CD14-positive monocyte (primary cell): ENCODE results near the gene RPS15. TPM values are rescaled to one million over a fixed set of nuclear protein-coding genes. Genes with fewer than 3 reads are reported as not detected.

ENCODE experiments used
- DNase-seq, 3 donors: peaks; one replicate each; pipeline ENCODE4 v3.0.0-alpha.2; 2011 to 2022
- H2AFZ ChIP-seq: 2 replicates; pipeline ENCODE4 v1.6.0; 2012; ENCODE audit warnings: mild to moderate bottlenecking, low read depth, low read length, inconsistent platforms; ENCODE audit not compliant: insufficient read depth, poor library complexity, severe bottlenecking
- H3K27ac ChIP-seq, 2 donors: 1 replicate in 1 of 2; 2 replicates in 1 of 2; pipeline ENCODE4 v1.5.1; 2012 to 2013; ENCODE audit warnings: low read length in 2 of 2, control low read depth in 1 of 2, inconsistent platforms in 1 of 2, low read depth in 1 of 2, mild to moderate bottlenecking in 1 of 2
- H3K27me3 ChIP-seq, 2 donors: one replicate each; pipeline versions ENCODE4 v1.6.0 to v1.6.1; 2011 to 2013; ENCODE audit warnings: low read length in 2 of 2; ENCODE audit not compliant: control insufficient read depth in 2 of 2, insufficient read depth in 2 of 2
- H3K36me3 ChIP-seq, 2 donors: replicated peaks in 1 of 2; 1 replicate in 1 of 2; 2 replicates in 1 of 2; pipeline versions ENCODE4 v1.5.1 to v1.6.1; 2012 to 2013; ENCODE audit warnings: low read length in 2 of 2, control low read depth in 1 of 2, inconsistent platforms in 1 of 2, mild to moderate bottlenecking in 1 of 2; ENCODE audit not compliant: insufficient read depth in 2 of 2, control insufficient read depth in 1 of 2
- H3K4me1 ChIP-seq, 2 donors: 1 replicate in 1 of 2; 2 replicates in 1 of 2; pipeline versions ENCODE4 v1.5.1 to v1.6.1; 2012 to 2013; ENCODE audit warnings: low read length in 2 of 2, control low read depth in 1 of 2, inconsistent platforms in 1 of 2, mild to moderate bottlenecking in 1 of 2, moderate library complexity in 1 of 2; ENCODE audit not compliant: insufficient read depth in 2 of 2, control insufficient read depth in 1 of 2
- H3K4me2 ChIP-seq: replicated peaks from 2 replicates; pipeline ENCODE3; 2012; ENCODE audit warnings: low read length, moderate library complexity, mild to moderate bottlenecking; ENCODE audit not compliant: poor library complexity, severe bottlenecking; ENCODE audit errors: extremely low read depth
- H3K4me3 ChIP-seq, 3 experiments: fragments of 200-600 bp in 1 of 3; sonication (generic) in 1 of 3; replicated peaks in 1 of 3; 1 replicate in 2 of 3; 2 replicates in 1 of 3; pipeline ENCODE4 v1.5.1; 2011 to 2013; ENCODE audit warnings: low read length in 3 of 3, mild to moderate bottlenecking in 3 of 3, control low read depth in 2 of 3, low read depth in 2 of 3, inconsistent platforms in 1 of 3, moderate library complexity in 1 of 3
- H3K79me2 ChIP-seq: 2 replicates; pipeline ENCODE4 v1.6.0; 2012; ENCODE audit warnings: mild to moderate bottlenecking, control low read depth, inconsistent platforms, low read length, moderate library complexity; ENCODE audit not compliant: insufficient read depth
- H3K9ac ChIP-seq: 2 replicates; pipeline ENCODE4 v1.6.0; 2017; ENCODE audit warnings: low read length, mild to moderate bottlenecking; ENCODE audit not compliant: insufficient read depth, poor library complexity, severe bottlenecking
- H3K9me3 ChIP-seq, 2 donors: replicated peaks in 1 of 2; 1 replicate in 1 of 2; 2 replicates in 1 of 2; pipeline versions ENCODE4 v1.5.1 to v1.6.1; 2012 to 2013; ENCODE audit warnings: low read length in 2 of 2, control low read depth in 1 of 2; ENCODE audit not compliant: control insufficient read depth in 1 of 2, insufficient read depth in 1 of 2
- H4K20me1 ChIP-seq: 2 replicates; pipeline ENCODE4 v1.6.0; 2012; ENCODE audit warnings: mild to moderate bottlenecking, low read length, control low read depth, moderate library complexity; ENCODE audit not compliant: insufficient read depth
- H3K27ac Mint-ChIP-seq, 7 donors: one replicate each; pipeline ENCODE4 v1.8.0; 2020; ENCODE audit warnings: mild to moderate bottlenecking in 7 of 7, mixed read lengths in 7 of 7, moderate library complexity in 6 of 7, inconsistent platforms in 2 of 7
- H3K27me3 Mint-ChIP-seq, 3 donors: one replicate each; pipeline ENCODE4 v1.8.0; 2021 to 2022; ENCODE audit warnings: low read depth in 3 of 3, mild to moderate bottlenecking in 3 of 3, mixed read lengths in 3 of 3, moderate library complexity in 3 of 3, inconsistent platforms in 1 of 3
- H3K36me3 Mint-ChIP-seq, 2 donors: one replicate each; pipeline ENCODE4 v1.8.0; 2020; ENCODE audit warnings: mixed read lengths in 2 of 2, inconsistent platforms in 1 of 2, mild to moderate bottlenecking in 1 of 2
- H3K4me1 Mint-ChIP-seq: one replicate; pipeline ENCODE4 v1.8.0; 2020; ENCODE audit warnings: mild to moderate bottlenecking, mixed read lengths
- H3K4me3 Mint-ChIP-seq, 2 donors: one replicate each; pipeline ENCODE4 v1.8.0; 2020; ENCODE audit warnings: mild to moderate bottlenecking in 2 of 2, mixed read lengths in 2 of 2, moderate library complexity in 1 of 2
- H3K9me3 Mint-ChIP-seq, 7 donors: one replicate each; pipeline ENCODE4 v1.8.0; 2020 to 2022; ENCODE audit warnings: mixed read lengths in 7 of 7, mild to moderate bottlenecking in 6 of 7, moderate library complexity in 6 of 7, inconsistent platforms in 2 of 7
- CTCF ChIP-seq: fragments of 200-600 bp; IDR thresholded peaks from one replicate; pipeline ENCODE4 v1.8.0; 2022; ENCODE audit warnings: antibody characterized with exemption, mild to moderate bottlenecking
- WGBS: methylation state at CpG from one replicate; pipeline ENCODE4 v1.1.5; 2013; ENCODE audit warnings: missing lambda C conversion rate; ENCODE audit not compliant: insufficient coverage; 5-methylcytosine and 5-hydroxymethylcytosine counted together
- intact Hi-C, 2 donors: fragments of 100-400 bp; cut with micrococcal nuclease; formaldehyde crosslinking; loops; one replicate each; pipeline versions ENCODE4 v1.15.0 to v1.15.1; 2023
- polyA plus RNA-seq, 3 donors: library from polyadenylated mRNA; depleted of rRNA in 1 of 3; unstranded in 2 of 3; stranded (reverse) in 1 of 3; fragments of 300-500 nt in 2 of 3; fragments of >200 nt in 1 of 3; fragmentation: Illumina TruSeq in 2 of 3; gene quantifications; 1 replicate in 2 of 3; 2 replicates in 1 of 3; pipeline ENCODE4 v1.2.3, GENCODE V29; 2012 to 2021

RPS15 gene
- polyA plus RNA-seq, 3 donors: 1,318 to 3,451 (median 1,526) TPM

DNA sequence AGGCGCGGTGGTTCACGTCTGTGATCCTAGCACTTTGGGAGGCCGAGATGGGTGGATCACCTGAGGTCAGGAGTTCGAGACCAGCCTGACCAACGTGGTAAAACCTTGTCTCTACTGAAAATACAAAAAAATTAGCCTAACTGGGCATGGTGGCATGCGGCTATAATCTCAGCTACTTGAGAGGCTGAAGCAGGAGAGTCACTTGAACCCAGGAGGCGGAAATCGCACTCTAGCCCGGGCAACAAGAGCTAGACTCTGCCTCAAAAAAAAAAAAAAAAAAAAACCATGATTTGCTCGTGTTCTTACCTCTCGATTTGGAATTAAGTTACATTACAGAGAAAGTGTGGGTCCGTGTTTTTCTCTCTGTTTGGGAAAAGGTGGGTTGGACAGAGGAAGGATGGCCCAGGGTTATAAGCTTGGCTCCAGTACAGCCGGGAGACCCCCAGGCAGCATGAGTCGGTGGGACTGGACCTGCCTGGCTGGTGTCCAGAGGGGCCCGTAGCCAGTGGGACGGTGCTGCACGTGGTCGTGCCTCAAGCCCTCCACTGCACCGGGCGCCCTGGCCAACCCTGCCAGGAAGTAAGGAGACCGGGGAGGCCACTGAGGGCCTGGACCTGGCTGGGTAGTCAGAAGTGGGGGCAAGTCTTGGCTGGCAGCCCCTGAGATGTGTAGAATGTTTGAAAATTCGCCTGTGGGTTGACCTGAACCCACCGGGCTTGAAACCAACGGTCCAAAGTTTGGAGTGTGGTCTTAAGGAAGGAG, 3.7 kb downstream of the RPS15 start:
- intact Hi-C loops: loop anchor here (5.0 to 10.0 kb wide), 2 partner anchors 35 to 73 kb away; partner anchors contain the start of genes ADAMTSL5 (in 1 of the 2) and C19orf25 (in 1 of the 2)
- Histone ChIP-seq H3K4me3 (no peak overlapping the region), H3K4me1 (peaks cover 27 to 51% of the 10 kb centered on the region in 2 donors), H3K36me3 (peaks cover 27 to 35% of the 10 kb centered on the region in 2 donors), H3K79me2 (peaks cover 28% of the 10 kb centered on the region), H3K9me3 (no peaks in the 10 kb centered on the region), H3K4me2 (no peak overlapping the region), H4K20me1 (peaks cover 72% of the 10 kb centered on the region), H2AFZ (no peak overlapping the region), H3K27me3 (peaks cover 7 to 21% of the 10 kb centered on the region in 2 donors), H3K9ac (no peak overlapping the region), H3K27ac (no peak overlapping the region)
- Mint-ChIP-seq H3K4me1 (peaks cover 31% of the 10 kb centered on the region), H3K9me3 (peaks cover 0 to 3% (median 2%) of the 10 kb centered on the region in 7 donors), H3K27me3 (peaks cover 14 to 31% (median 14%) of the 10 kb centered on the region in 3 donors), H3K36me3 (peaks cover 33 to 35% of the 10 kb centered on the region in 2 donors), H3K4me3 (no peak overlapping the region), H3K27ac (peak overlapping the region in 1 of 7 donors; percentile 66)
- DNase-seq: no peak
- 92% methylated on average over 18 of the region's 25 CpGs for WGBS
- no peak for TF ChIP-seq CTCF

DNA sequence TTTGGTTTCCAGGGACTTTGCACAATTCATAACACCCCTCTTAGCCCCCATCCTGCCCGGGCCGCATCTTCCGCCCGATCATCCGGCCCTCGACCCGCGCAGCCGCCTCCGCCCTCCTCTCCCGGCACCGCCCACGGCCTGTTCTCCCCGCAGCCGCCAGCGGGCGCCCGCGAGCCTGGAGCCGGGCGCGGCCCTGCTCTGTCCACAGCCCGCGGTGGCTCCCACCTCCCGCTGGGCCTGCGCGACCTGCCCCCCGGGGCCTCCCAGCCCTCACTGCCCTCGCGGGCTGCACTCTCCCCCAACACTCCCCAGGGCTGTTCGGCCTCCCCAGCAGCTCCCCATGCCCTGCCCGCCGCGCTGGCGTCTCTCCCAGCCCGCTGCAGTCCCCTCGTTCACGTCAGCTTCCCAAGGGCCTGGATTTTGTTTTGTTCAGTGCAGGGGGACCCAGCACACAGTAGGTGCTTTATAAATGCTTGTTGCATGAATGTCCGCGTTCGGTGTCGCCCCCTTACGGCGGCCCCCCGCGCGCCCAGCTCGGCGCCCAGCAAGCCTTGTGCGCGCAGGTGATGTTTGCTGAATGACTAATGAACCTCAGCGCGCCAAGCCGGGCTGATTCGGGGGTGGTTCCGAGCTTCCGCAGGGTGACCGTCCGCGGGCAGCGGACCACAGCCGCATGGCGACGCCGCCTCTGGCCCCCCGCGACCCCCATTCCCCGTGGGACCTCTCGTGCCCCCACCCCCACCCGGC, 7.2 kb downstream of the RPS15 start:
- TF ChIP-seq CTCF: peak; percentile 96
- H3K36me3 Mint-ChIP-seq: peaks cover 24 to 27% of the 10 kb centered on the region in 2 donors
- peak; percentile 39 to 61 (median 59) for DNase-seq
- peaks cover 0 to 21% (median 11%) of the 10 kb centered on the region in 7 donors for H3K9me3 Mint-ChIP-seq
- H3K27me3 Mint-ChIP-seq: peaks cover 40 to 65% (median 44%) of the 10 kb centered on the region in 3 donors
- peak overlapping the region; percentile 69 to 87 for H3K4me3 Mint-ChIP-seq
- H2AFZ ChIP-seq: peak overlapping the region; percentile 82
- peaks cover 20% of the 10 kb centered on the region for H3K4me1 Mint-ChIP-seq
- peaks cover 68% of the 10 kb centered on the region for H4K20me1 ChIP-seq
- H3K36me3 ChIP-seq: peaks cover 18 to 25% of the 10 kb centered on the region in 2 donors
- H3K4me2 ChIP-seq: peak overlapping the region; percentile 87
- H3K27me3 ChIP-seq: peaks cover 33 to 53% of the 10 kb centered on the region in 2 donors
- peaks cover 7% of the 10 kb centered on the region for H3K79me2 ChIP-seq
- 4% methylated on average over 67 of the region's 70 CpGs for WGBS
- H3K9ac ChIP-seq: peak overlapping the region; percentile 57
- intact Hi-C loops: loop anchor here in 1 of 2 donors (10.0 kb wide), 1 partner anchor 69 kb away; the partner anchor contains the start of gene ADAMTSL5
- H3K4me1 ChIP-seq: peaks cover 14 to 32% of the 10 kb centered on the region in 2 donors
- peaks cover 0 to 18% of the 10 kb centered on the region in 2 donors for H3K9me3 ChIP-seq
- H3K27ac ChIP-seq: no peak overlapping the region
- H3K4me3 ChIP-seq: peak overlapping the region; percentile 1 to 74 (median 37)
- no peak overlapping the region for H3K27ac Mint-ChIP-seq
